ENCODE measurements around the gene MRTFA.

Gene MRTFA

DNA sequence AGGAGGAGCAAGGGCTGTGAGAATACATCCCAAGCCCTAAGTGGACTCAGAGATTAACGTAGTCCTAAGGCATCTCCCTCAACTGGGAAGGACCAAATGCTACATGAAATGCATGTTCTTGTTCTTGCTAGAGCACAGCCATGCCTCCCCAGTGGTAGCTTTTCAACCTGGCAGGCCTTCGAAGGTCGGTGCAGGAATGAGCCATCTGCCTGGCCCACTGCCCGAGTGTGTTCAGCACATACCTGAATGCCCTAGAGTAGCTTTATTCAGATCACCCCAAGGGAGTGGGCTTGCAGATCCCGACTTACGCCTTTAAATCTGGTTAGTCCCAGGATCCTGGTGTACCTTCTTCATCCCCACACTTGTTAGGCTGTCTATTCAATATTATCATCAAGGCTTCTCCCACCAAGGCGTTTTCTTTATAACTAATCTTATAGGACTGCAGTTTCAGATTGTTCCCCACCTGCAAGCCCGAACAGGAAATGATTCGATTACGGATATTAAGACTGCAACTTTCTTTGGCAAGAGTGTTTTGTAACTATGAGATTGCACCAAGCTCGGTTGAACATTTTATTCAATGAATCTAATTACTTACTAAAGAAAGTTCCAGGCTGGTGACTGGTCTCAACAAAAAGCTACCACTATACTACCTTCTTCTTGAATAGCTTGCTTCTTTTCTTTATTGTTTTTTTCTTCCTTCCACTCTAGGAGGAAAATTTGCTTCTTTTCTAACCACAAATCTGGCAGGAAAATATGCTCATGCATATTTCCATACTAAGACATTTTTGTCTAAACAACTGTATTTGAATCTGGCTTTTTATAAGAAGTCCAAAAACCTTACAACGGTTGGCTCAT, 150.5 kb downstream of the MRTFA start:
- DNase-seq = no peak

DNA sequence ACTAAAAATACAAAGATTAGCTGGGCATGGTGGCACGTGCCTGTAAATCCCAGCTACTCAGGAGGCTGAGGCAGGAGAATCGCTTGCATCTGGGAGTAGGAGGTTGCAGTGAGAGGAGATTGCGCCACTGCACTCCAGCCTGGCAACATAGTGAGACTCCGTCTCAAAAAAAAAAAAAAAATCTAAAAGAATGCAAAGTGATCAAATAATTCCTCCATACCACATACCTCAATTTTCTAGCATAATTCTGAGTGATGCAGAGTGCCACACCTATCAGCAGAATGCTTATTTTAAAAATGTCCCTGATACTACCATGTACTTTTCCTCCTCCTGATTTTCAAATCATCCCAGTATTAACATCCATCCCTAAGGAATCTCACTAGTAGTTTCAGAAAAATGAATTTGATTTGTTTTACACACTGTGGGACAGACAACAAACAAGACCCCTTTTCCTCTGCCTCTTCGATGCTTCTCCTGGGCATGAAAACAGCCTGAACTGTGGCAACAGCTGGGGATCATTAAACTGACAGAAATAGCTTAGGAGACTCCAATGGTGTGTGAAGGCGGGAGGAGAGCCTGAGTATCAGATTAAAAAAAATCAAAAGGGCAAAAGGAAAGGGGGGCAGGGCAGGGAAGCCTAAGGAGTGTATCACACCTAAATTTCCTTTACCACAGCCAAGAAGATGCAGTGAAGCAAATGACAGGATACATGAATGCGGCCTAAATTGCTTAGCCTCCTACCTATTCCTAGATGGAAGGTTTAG, 151.4 kb downstream of the MRTFA start:
- no peak for DNase-seq

DNA sequence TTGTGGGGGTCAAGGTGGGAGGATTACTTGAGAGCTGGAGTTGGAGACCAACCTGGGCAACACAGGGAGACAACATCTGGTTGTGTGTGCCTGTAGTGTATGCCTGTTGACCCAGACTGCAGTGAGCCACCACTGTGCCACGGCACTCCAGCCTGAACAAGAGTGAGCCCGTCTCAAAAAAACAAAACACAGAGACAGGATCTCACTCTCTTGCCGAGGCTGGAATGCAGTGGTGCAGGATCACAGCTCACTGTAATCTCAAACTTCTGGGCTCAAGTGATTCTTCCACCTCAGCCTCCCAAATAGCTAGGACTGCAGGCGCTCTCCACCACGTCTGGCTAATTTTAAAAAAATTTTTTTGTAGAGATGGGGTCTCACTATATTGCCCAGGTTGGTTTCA, 153.6 kb downstream of the MRTFA start:
- no peak for DNase-seq

DNA sequence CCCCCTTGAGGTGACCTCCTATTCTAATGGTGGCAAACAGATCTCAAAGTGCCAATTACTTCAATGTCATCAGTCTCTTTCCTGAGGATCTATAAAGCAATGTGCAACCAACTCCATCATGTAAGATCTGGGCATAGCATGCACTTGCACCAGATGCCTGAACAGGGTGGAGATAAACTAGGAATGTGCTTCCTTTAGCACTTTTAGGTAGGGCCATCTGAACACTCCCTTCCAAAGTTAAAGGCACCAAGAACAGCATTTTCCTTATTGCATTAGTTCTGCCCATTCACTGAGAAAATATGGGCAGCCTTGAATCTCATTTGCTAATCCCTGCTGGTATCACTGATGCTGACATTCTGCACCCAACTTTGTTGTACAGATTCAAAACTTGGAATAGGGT, 154.1 kb downstream of the MRTFA start:
- DNase-seq = no peak

GRCh38 chr22:40480996-40481395, 155.5 kb downstream of the MRTFA start:
- DNase-seq = no peak

- no peak for DNase-seq
Observed at GRCh38 chr22:40479887-40480538, 156.5 kb downstream of the MRTFA start.

- DNase-seq = no peak
Observed at GRCh38 chr22:40479126-40479800, 157.3 kb downstream of the MRTFA start.

- no peak for DNase-seq
Observed at GRCh38 chr22:40478338-40479125, 158.0 kb downstream of the MRTFA start.

GRCh38 chr22:40477683-40478337, 158.7 kb downstream of the MRTFA start:
- no peak for DNase-seq

GRCh38 chr22:40476341-40476740, 160.2 kb downstream of the MRTFA start:
- DNase-seq = no peak

DNA sequence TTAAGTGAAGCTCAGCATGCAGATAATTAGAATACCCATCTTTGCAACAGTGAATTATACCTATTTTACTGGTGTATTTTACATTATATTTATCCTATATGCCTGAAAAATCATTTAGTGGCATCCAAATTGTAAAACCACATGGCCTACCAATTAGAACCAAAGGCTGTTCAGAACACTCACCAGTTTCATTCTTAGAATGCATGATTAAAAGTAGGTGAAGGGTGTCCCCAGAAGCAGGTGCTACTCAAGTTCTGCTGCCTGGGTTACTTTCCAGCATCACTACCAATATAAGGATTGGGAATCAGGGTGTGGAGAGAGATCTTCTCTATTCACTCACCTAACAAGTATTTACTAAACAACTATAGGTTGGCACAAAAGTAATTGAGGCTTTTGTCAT, 162.8 kb downstream of the MRTFA start:
- DNase-seq = no peak

DNA sequence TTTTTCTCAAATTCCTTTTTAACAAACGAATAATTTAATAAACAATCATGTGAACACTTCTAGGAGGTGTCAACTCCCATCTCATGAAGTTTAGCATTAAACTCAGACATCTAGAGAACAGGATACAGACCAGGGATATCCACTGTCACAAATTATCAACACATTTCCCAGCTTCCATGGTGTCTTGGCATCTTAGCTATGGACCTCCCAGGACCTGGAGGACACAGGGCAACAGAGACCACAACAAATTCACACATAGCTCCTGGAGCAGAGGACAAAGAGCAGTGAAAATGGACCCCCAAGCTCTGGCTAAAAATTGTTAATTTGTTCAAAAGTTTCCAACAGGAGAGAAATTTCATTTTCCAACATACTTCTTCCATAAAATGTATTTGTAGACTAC, 163.9 kb downstream of the MRTFA start:
- no peak for DNase-seq

DNA sequence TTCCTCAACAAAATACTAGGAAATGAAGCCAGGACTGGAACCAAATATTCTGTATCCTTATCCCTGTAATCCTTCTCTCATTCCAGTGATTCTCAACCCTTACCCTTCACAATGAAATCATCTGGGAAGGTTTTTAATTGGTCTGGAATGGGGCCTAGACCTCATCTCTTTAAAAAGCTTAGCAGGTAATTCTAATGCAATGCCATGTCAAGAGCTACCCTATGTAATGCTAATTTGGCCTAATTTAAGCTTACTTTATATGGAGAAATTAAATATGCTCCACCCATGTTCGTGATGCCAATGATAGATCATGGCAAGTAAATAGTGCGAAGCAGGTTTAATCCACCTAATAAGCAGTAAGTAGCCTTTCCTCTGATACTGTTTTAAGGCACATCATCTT, 164.5 kb downstream of the MRTFA start:
- no peak for DNase-seq

DNA sequence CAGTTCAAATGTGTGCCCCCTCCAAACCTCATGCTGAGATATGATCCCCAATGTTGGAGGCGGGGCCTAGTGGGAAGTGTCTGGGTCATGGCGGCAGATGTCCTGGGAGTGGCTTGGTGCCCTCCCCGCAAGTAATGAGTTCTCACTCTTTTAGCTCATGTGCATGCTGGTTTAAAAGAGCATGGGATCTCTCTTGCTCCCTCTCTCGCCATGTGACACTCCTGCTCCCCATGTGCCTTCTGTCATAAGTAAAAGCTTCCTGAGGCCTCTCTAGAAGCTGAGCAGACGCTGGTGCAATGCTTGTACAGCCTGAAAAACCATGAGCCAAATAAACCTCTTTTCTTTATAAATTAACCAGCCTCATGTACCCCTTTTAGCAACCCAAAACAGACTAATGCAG, 167.3 kb downstream of the MRTFA start:
- no peak for DNase-seq

- no peak for DNase-seq
Observed at GRCh38 chr22:40468616-40469015, 167.9 kb downstream of the MRTFA start.

DNA sequence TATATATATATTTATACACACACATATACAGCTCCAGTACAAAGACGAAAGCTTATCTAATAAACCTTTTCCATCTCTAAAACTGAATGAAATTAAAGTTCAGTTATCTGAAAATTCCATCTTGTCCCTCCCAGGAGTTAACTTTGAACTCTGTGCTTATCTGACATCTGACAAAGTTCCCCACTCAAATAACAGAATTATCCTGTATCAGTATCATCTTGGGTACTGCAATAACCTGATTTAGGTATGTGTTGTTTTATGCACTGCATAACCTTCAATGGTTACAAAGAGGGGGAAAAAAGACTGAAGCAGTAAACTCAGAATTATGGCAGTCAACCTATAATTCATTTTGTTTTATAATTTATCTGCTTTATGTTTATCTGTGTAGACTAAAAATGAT, 169.5 kb downstream of the MRTFA start:
- no peak for DNase-seq

- peak; percentile 28 to 41 for DNase-seq
Observed at GRCh38 chr22:40463683-40464082, 172.8 kb downstream of the MRTFA start.

DNA sequence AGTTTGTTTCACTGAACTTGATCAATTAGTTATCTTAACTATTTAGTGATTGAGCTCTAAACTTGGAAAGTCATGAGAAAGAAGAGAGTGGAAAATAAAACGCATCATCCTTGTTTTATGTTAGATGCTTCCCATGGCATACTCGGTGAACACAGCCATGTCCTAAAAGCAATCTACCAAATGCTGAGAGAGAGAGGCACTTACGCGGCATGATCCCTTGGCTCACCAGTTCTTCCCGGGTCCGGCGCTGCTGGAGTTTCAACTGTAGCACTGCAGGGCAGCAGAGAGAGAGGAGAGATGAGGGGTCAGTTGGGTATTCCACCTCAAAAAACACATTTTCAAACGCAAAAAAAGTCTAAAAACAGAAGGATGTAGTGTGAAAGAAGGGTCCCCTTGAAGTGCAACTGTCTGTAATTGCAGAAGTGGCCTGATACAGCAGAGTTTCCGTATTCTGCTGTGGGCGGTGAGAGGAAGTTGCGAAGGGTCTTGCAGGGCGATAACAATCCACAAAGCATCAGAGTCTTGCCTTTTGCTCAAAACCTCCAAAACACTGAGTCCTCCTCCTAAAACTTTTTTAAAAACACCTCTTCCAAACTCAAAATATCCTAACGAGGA, 173.4 kb downstream of the MRTFA start:
- peak; percentile 57 to 60 for DNase-seq

GRCh38 chr22:40462195-40462984, 174.1 kb downstream of the MRTFA start:
- DNase-seq = peak in 1 of 2 donors; percentile 20

- no peak for DNase-seq
Observed at GRCh38 chr22:40453671-40454070, 182.8 kb downstream of the MRTFA start.

Data from CD4-positive, alpha-beta T cell treated with Interleukin-1 beta for 1 hour (primary cell).